HUDEP-2 (cell line): Measurements from ENCODE around the gene ADM2.

Experiments used
- DNase-seq, 76 experiments: peaks; one replicate each; lab custom pipeline; 2025; ENCODE audit not compliant: unreplicated experiment in 76 of 76; lab: John Stamatoyannopoulos, UW

Gene ADM2

GRCh38 chr22:50445071-50445879 lies 36.1 kb upstream of the ADM2 start:
- no peak for DNase-seq

DNA sequence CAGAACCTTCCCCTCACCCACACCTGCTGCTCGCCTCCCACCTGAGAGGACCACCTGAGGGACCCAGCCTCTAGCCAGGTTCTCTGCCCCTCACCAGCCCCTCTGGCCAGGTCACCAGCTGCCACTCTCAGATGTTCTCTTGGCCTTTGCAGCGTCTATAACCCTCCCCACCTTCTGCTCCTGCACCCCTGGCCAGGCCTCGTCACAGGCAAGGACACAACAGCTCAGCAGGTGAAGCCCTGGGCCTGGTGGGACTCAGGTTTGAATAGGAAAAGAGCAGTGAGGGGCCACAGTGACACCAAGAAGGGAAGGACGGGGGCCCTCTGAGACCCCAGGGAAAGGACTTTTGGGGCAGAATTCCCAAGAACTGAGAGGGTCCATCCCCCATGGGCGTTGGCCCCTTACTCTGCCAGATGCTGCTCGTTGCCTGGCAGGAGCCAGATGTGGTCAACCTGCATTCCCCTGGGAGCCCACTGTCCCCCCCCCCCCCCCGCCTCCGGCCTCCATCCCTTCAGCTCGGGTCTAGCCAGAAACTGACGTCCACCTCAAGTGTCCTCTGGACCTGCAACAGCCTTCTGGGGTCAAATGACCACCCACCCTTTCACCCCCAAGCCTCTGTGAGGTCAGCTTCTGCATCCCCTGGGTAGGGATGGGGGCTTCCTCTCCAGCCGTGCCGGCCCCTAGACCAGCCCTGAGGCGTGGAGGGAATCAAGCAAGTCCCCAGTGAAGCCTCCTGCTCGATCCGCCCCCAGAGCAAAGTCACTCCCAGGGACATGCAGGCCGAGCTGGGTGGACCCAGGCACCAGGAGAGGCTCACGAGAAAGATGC lies 35.2 kb upstream of the ADM2 start:
- DNase-seq = no peak

DNA sequence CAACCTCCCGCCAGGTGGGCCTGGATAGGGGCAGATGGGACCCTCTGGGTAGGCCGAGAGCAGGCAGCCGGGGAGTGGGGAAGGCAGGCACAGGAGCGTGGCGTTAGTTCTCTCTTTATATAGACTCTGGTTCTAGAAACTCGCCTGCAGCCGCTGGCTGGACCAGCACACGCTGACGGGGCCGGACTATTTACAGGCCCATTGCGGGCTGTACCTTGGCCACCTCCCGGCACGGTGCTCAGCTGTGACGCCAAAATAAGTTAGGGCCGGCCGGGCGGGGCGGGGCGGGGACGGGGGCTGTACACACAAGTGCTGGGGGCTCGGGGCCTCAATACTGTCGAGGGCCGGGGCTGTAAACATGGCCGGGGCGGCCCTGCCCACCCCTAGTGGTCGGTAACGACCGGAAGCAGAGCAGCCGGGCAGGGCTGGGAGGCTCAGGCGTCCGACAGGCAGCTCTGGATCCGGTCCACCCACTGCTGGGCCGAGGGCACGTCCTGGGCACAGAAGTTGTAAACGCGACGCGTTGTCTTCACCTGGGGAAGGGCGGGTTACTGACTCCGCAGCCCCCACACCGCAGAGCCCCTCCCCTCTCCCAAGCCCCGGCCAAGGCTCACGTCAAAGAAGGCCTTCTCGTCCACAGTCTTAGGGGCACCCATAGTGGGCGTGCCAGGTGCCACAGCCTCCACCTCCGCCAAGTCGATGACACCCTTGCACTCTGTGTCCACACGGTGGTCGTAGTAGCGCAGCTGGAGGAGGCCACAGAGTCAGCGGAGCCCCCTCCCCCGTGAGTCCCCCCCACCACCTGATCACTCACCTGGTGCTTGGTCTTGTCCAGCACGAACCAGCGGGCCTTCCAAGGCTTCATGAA lies 34.4 kb upstream of the ADM2 start:
- no peak for DNase-seq

GRCh38 chr22:50447576-50448551 lies 33.5 kb upstream of the ADM2 start:
- DNase-seq = no peak

GRCh38 chr22:50452649-50453048 lies 28.7 kb upstream of the ADM2 start:
- DNase-seq = no peak

DNA sequence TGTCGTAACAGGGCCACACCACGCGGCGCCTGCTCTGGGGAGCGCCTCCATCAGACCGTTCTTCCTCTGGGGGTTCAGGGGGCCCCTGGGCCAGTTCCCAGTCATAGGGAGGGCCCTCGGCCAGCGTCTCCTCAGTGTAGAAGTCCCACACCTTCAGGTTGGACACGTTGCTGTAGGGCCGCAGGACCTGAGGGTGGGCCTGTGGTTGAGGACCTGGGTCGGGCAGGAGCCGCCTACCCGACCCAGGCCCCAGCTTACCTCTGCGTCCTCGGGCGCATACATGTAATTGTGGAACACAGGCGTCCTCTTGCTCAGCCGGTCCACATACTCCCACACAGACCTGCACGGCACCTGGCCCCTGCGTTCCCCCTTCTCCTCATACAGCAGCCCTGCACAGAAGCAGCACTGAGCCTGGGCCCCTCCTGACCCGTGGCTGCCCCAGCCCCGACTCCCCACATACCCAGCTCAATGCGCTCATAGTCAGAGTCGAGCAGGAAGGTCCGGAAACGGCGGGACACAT lies 26.7 kb upstream of the ADM2 start:
- no peak for DNase-seq

- no peak for DNase-seq
These were observed 26.1 kb upstream of the ADM2 start for GRCh38 chr22:50455201-50455600.

GRCh38 chr22:50456026-50456425 lies 25.3 kb upstream of the ADM2 start:
- no peak for DNase-seq

- DNase-seq = no peak
These were observed 24.7 kb upstream of the ADM2 start for GRCh38 chr22:50456466-50457234.

- no peak for DNase-seq
These were observed 22.3 kb upstream of the ADM2 start for GRCh38 chr22:50459016-50459415.

GRCh38 chr22:50459496-50460140 lies 21.7 kb upstream of the ADM2 start:
- DNase-seq = no peak

GRCh38 chr22:50460938-50461337 lies 20.4 kb upstream of the ADM2 start:
- DNase-seq = no peak

DNA sequence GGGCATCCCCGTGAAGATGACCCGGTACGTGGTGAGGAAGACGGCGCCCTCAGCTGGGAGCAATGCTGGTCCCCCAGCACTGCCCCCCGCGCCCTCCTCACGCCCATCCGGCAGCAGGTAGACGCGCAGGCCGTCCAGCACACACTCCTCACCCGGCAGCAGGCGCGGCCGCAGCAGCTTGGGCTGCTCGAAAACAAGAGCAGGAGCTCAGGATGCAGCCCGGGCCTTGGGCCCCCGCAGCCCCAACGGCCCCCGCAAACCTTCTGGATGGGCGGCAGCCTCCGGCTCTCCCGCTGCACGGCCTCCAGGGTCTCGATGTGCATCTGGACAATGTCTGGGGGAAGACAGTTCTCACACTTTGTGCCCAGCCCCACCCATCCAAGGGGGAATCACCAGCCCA lies 19.8 kb upstream of the ADM2 start:
- no peak for DNase-seq

- DNase-seq = no peak
These were observed 19.3 kb upstream of the ADM2 start for GRCh38 chr22:50461979-50462540.

GRCh38 chr22:50463188-50463900 lies 18.0 kb upstream of the ADM2 start:
- no peak for DNase-seq

DNA sequence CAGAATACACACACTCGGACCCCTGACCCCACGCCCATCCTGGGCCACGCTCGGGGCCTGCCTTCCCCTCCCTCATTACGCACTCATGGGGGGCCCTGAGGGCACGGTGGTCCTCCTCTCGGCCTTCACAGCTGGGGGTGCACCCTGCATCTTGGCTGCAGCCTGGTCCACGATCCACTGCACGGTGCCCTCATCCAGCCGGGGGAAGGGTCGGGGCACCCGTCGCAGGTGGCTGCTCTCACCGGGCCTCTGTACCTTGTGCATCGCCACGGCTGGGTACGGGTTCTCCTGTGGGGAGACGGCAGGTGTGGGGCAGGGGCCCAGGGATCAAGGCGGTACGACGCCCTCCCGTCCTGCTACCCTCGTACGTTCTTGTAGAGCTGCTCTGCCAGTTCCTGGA lies 16.9 kb upstream of the ADM2 start:
- DNase-seq = no peak
